ENCODE results near the gene TIMM22.

DNA sequence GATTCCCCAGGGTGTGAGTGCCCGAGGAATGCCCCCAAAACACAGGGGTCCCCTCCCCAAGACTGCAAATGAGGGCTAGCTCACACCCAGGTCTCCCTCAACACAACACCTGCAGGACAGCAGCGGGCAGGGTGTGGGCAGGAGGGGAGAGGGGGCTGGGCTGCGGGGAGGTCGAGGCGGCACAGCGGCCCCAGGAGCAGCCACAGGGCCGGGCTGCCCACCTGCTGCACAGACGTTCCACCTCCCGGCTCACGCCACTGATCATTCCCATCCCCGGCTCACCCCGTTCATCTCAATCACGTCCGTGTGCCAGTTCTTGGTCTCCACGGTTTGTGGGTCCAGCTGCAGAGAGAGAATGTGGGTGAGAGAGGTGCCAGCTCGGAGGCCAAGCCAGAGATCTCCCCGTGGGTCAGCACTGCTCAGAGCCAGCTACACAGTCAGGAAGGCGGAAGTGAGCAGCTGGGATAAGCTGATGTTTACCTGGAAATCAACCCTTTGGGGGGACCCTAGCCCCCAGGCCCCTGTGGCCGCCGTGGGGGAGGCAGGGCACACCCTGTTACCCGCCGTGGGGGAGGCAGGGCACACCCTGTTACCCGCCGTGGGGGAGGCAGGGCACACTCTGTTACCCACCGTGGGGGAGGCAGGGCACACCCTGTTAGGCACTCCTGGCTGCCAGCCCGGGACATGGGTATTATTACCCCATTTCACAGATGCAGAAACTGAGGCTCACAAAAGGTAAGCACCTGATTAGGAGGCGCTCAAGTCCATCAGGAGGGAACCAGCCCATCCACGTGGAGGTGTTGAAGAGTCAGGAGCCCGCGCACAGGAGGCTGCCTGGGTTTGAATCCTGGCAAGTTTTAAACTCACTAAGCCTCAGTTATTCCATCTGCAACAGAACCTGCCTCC is 16.1 kb downstream of the TIMM22 start:
- TF ChIP-seq POLR2A (IDR thresholded peaks at IDR 0.05; ENCODE audit: low read length), result no peak
- no peak for TF ChIP-seq GATA1 (IDR thresholded peaks at IDR 0.05; ENCODE audit: low read depth, low read length)

Data from erythroblast (primary cell).